Measurements from ENCODE around the gene EWSR1.

The EWSR1 gene

DNA sequence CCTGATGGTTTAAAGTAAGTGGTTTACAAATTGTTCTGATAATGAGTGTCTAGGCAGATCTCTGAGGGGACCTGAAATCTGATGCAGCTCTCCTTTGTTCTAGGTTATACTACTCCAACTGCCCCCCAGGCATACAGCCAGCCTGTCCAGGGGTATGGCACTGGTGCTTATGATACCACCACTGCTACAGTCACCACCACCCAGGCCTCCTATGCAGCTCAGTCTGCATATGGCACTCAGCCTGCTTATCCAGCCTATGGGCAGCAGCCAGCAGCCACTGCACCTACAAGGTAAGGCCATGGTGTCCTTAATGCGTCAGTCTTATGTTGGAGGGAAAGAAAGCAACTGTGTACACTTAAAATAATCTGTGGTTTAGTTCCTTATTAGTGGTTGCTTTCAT is 9.9 kb downstream of the EWSR1 start:
- Histone ChIP-seq H3K36me3 (ENCODE audit: insufficient read depth, low read depth, low read length) (peaks cover 97% of the 10 kb centered on the region), H3K27ac (ENCODE audit: low read length) (no peak overlapping the region), H3K4me1 (ENCODE audit: insufficient read depth, low read length) (no peaks in the 10 kb centered on the region; the same call in 1 of the 2 replicates), H3K9ac (ENCODE audit: low read depth, low read length) (no peak overlapping the region), H3K4me3 (ENCODE audit: low read length) (no peak overlapping the region), H3K9me3 (ENCODE audit: insufficient read depth, low read depth, low read length) (no peaks in the 10 kb centered on the region), H3K27me3 (ENCODE audit: insufficient read depth, low read length) (no peaks in the 10 kb centered on the region)

DNA sequence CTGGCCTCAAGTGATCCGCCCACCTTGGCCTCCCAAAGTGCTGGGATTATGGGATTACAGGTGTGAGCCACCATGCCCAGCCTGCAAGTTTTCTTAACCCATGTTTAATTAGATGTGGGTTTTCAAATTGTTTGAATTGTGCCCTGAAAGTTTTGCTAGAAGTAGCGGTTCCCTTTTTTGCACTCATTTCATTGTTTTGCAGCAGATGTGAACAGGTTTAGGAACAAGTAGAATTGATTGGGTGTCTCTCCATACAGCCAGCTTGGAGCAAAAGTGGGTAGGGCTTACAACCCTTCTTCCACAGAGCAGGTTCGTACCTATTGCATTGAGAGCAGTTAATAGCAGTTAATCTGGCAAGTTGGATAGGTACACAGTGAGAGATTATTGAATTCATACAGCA is 16.1 kb downstream of the EWSR1 start:
- no peak overlapping the region for H3K4me3 ChIP-seq (ENCODE audit: low read length)
- no peak overlapping the region for H3K9ac ChIP-seq (ENCODE audit: low read depth, low read length)
- H3K36me3 ChIP-seq (ENCODE audit: insufficient read depth, low read depth, low read length): peaks cover 97% of the 10 kb centered on the region
- no peak overlapping the region for H3K27ac ChIP-seq (ENCODE audit: low read length)
- no peaks in the 10 kb centered on the region for H3K4me1 ChIP-seq (ENCODE audit: insufficient read depth, low read length)
- H3K9me3 ChIP-seq (ENCODE audit: insufficient read depth, low read depth, low read length): no peaks in the 10 kb centered on the region
- no peaks in the 10 kb centered on the region for H3K27me3 ChIP-seq (ENCODE audit: insufficient read depth, low read length)

DNA sequence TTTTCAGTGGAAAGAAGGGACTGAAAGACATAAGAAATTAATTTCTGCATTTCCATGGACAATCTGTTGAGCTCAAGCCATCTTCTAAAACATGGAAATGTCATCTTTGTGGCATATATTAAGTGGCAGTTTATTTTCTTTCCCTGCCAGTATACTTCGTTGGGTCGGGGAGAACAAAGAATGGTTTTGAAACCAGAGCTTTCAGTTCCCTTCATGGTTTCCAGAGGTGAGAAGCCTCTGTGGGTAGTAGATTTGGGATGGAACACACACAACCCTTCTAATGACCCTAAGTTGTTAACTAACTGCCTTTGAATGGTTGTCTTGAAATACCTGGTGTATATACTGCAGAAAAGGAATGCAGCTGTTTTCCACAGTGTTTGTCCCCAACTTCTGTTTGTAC is 20.8 kb downstream of the EWSR1 start:
- Histone ChIP-seq H3K9ac (ENCODE audit: low read depth, low read length) (no peak overlapping the region), H3K4me3 (ENCODE audit: low read length) (no peak overlapping the region)

DNA sequence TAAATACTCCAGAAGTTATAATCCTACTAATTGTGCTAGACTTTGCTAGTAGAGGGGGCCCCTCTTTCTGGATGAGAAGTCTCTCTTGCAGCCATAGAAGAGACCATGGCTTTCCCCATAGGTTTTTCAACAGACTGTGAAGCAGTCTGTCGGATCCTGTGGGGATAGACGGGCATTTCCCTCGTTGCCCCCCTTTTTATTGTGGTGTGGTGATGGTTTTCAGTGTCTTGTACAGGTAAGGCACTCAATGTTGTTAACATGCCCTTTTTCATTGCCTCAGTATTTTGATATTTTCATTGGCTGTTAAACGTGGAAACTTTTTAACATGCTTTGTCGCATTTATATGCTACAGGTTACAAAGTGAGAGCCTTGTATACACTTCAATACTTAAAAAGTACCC is 22.0 kb downstream of the EWSR1 start:
- H3K4me1 ChIP-seq (ENCODE audit: insufficient read depth, low read length): no peaks in the 10 kb centered on the region
- H3K9ac ChIP-seq (ENCODE audit: low read depth, low read length): no peak overlapping the region
- no peaks in the 10 kb centered on the region for H3K27me3 ChIP-seq (ENCODE audit: insufficient read depth, low read length)
- no peaks in the 10 kb centered on the region for H3K9me3 ChIP-seq (ENCODE audit: insufficient read depth, low read depth, low read length)
- H3K4me3 ChIP-seq (ENCODE audit: low read length): no peak overlapping the region
- no peak overlapping the region for H3K27ac ChIP-seq (ENCODE audit: low read length)
- peaks cover 100% of the 10 kb centered on the region for H3K36me3 ChIP-seq (ENCODE audit: insufficient read depth, low read depth, low read length)

More for the DNA sequence above, 20.8 kb downstream of the EWSR1 start:
- Histone ChIP-seq H3K27ac (ENCODE audit: low read length) (no peak overlapping the region), H3K27me3 (ENCODE audit: insufficient read depth, low read length) (no peaks in the 10 kb centered on the region), H3K36me3 (ENCODE audit: insufficient read depth, low read depth, low read length) (peaks cover 100% of the 10 kb centered on the region), H3K4me1 (ENCODE audit: insufficient read depth, low read length) (no peaks in the 10 kb centered on the region), H3K9me3 (ENCODE audit: insufficient read depth, low read depth, low read length) (no peaks in the 10 kb centered on the region)

DNA sequence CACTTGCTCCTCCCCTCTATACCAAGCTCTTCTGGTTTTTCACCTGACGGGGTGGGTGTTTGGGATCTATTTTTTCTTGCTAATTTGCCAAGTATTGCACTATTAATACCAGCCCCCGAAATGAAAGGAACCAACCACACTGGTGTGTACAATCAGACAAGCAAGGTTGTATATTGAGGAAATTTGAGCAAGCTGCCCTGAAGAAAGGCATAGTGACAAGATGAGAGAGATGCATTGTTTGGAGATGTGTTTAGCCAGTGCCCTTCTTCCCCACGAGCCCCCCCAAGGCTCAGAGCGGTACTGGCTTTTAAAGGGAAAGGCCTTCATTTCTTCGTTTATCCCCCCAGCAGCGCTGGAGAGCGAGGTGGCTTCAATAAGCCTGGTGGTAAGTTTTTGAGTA is 23.1 kb downstream of the EWSR1 start:
- Histone ChIP-seq H3K4me1 (ENCODE audit: insufficient read depth, low read length) (no peaks in the 10 kb centered on the region), H3K9me3 (ENCODE audit: insufficient read depth, low read depth, low read length) (no peaks in the 10 kb centered on the region), H3K36me3 (ENCODE audit: insufficient read depth, low read depth, low read length) (peaks cover 100% of the 10 kb centered on the region), H3K4me3 (ENCODE audit: low read length) (no peak overlapping the region), H3K27ac (ENCODE audit: low read length) (no peak overlapping the region), H3K9ac (ENCODE audit: low read depth, low read length) (no peak overlapping the region), H3K27me3 (ENCODE audit: insufficient read depth, low read length) (no peaks in the 10 kb centered on the region)

DNA sequence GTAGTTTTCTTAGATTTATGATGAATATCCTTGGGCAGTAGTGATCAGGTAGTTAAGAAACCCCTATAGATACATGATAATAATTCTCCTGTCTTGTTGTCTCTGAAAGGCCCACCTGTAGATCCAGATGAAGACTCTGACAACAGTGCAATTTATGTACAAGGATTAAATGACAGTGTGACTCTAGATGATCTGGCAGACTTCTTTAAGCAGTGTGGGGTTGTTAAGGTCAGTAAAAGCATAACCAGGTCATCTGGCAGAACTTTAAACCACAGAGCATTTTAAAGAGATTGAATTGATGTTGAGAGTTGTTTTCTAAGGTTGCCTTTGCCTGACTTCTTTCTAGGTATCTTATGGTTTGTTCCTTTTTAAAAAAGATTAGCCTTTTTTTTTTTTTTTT is 24.3 kb downstream of the EWSR1 start:
- Histone ChIP-seq H3K9me3 (ENCODE audit: insufficient read depth, low read depth, low read length) (no peaks in the 10 kb centered on the region), H3K9ac (ENCODE audit: low read depth, low read length) (no peak overlapping the region), H3K27ac (ENCODE audit: low read length) (no peak overlapping the region), H3K4me1 (ENCODE audit: insufficient read depth, low read length) (no peaks in the 10 kb centered on the region), H3K4me3 (ENCODE audit: low read length) (no peak overlapping the region), H3K36me3 (ENCODE audit: insufficient read depth, low read depth, low read length) (peaks cover 100% of the 10 kb centered on the region), H3K27me3 (ENCODE audit: insufficient read depth, low read length) (no peaks in the 10 kb centered on the region)

DNA sequence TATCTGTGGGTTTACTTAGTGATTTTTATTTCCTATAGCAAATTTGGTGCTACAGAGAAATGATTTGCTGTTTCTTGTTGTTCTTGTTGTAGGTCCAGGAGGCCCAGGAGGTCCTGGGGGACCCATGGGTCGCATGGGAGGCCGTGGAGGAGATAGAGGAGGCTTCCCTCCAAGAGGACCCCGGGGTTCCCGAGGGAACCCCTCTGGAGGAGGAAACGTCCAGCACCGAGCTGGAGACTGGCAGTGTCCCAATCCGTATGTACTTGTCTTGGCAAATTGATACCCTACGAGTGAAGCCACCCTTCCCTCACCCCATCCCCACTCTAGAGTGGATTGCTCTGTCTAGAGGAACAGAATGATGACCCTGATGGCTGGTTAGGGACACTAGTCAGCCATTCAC is 30.6 kb downstream of the EWSR1 start:
- peaks cover 74% of the 10 kb centered on the region for H3K36me3 ChIP-seq (ENCODE audit: insufficient read depth, low read depth, low read length)
- no peaks in the 10 kb centered on the region for H3K4me1 ChIP-seq (ENCODE audit: insufficient read depth, low read length)
- H3K9ac ChIP-seq (ENCODE audit: low read depth, low read length): no peak overlapping the region
- no peaks in the 10 kb centered on the region for H3K27me3 ChIP-seq (ENCODE audit: insufficient read depth, low read length)
- no peak overlapping the region for H3K27ac ChIP-seq (ENCODE audit: low read length)
- no peaks in the 10 kb centered on the region for H3K9me3 ChIP-seq (ENCODE audit: insufficient read depth, low read depth, low read length)
- H3K4me3 ChIP-seq (ENCODE audit: low read length): no peak overlapping the region

DNA sequence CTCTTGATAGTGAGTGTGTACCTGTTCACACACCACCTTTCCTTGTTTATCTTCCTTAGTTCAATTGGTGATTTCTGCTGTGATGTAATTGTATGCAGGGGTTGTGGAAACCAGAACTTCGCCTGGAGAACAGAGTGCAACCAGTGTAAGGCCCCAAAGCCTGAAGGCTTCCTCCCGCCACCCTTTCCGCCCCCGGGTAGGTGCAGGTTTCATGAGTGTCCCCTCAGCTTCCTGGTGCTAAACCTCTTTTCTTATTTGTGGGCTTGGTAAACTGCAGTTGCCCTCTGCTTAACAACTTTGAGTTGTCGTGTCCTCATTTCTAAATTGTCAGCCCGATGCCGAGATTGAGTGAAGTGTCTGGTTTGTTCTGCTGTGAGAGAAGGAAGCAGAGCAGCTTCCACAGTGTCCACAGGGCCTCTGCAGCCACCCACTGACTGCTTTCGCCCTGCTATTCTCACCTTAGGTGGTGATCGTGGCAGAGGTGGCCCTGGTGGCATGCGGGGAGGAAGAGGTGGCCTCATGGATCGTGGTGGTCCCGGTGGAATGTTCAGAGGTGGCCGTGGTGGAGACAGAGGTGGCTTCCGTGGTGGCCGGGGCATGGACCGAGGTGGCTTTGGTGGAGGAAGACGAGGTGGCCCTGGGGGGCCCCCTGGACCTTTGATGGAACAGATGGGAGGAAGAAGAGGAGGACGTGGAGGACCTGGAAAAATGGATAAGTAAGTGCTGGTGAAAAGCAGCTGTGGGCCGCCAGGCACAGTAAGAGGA is 31.2 kb downstream of the EWSR1 start:
- Histone ChIP-seq H3K27ac (ENCODE audit: low read length) (no peak overlapping the region), H3K4me1 (ENCODE audit: insufficient read depth, low read length) (no peaks in the 10 kb centered on the region), H3K27me3 (ENCODE audit: insufficient read depth, low read length) (no peaks in the 10 kb centered on the region), H3K9me3 (ENCODE audit: insufficient read depth, low read depth, low read length) (no peaks in the 10 kb centered on the region), H3K36me3 (ENCODE audit: insufficient read depth, low read depth, low read length) (peaks cover 67% of the 10 kb centered on the region), H3K9ac (ENCODE audit: low read depth, low read length) (no peak overlapping the region), H3K4me3 (ENCODE audit: low read length) (no peak overlapping the region)

DNA sequence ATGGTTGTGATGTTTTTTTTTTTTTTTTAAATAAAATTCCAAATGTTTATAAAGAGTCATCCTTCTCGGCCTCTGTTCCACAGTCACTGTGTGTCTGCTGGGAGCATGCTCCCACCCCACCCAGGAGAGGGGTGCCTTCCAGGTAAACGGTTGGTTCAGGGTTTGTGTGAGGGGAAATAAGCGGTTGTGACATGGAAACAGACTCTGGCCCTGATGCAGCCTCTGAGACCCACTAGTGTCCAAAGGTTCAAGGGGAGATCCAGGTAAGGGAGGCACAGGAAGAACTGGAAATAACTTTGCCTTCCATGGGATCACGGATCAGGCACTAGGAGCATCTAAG is 32.4 kb downstream of the EWSR1 start:
- Histone ChIP-seq H3K9me3 (ENCODE audit: insufficient read depth, low read depth, low read length) (no peaks in the 10 kb centered on the region), H3K27me3 (ENCODE audit: insufficient read depth, low read length) (no peaks in the 10 kb centered on the region), H3K9ac (ENCODE audit: low read depth, low read length) (no peak overlapping the region), H3K4me1 (ENCODE audit: insufficient read depth, low read length) (no peaks in the 10 kb centered on the region), H3K36me3 (ENCODE audit: insufficient read depth, low read depth, low read length) (peaks cover 56% of the 10 kb centered on the region), H3K4me3 (ENCODE audit: low read length) (no peak overlapping the region), H3K27ac (ENCODE audit: low read length) (no peak overlapping the region)

DNA sequence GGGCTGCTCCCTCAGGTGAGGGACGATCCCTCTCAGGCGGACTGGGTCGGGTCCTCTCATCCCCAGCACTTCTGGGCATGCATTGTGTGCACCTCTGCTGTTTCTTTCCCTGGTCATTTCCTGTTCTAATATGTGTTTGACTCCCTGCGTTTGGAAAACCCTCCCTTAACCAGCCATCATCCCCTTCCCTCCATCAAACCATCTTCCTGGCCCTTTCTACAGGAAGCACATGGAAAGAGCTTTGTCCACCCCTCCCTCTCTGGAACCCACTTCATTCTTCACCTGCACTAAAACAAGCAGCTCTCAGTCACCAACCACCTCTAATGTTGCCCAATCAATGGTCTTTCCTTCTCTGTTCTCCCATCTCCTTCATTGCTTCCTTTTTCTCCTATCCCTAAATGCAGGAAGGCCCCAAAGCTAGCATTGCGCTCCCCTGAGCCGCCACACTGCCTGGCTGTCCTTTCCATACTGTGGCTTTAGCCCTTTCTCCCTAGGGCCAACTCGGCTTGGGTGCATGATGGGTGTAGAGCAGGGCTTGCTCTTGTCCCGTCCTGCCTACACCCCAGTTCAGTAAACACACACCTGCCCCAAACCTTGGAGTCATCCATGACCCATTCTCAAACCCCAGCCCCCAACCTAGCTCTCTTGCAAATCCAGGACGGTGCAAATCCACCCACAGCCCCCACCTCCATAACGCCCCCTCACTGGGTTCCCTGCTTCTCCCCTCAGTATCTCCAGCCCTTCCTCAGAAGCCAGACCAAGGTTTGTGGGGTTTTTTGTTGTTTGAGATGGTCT is 32.9 kb downstream of the EWSR1 start:
- H3K36me3 ChIP-seq (ENCODE audit: insufficient read depth, low read depth, low read length): peaks cover 50% of the 10 kb centered on the region

DNA sequence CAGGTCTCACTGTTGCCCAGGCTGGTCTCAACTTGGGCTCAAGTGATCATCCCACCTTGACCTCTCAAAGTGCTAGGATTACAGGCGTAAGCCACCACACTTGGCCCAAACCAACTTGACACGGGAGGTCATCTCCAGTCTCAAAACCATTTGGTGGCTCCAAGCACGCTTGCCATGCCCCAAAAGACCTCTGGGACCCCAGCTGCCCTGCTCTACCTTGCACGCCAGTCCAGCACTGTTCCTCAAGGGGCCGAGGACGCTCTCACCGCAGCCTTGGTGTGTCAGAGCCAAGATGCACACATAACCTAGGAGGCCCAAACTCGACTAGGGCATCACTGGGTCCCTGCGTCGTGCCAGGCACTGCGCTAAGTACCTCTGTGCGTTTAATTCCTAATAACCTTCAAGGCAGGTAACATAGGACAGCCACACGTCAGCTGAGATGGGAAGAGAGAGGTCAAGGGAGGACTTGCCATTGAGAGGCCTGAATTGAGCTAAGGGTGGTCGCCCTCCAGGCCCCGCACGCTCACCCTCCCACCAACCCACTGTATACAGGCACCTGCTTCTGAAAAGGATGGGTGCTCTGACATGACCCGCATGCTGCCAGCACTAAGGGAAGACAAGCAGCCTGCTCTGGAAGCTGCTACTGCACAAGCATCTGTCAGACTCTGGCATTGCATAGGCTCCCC is 33.8 kb downstream of the EWSR1 start:
- Histone ChIP-seq H3K4me1 (ENCODE audit: insufficient read depth, low read length) (no peaks in the 10 kb centered on the region), H3K9ac (ENCODE audit: low read depth, low read length) (no peak overlapping the region), H3K9me3 (ENCODE audit: insufficient read depth, low read depth, low read length) (no peaks in the 10 kb centered on the region), H3K36me3 (ENCODE audit: insufficient read depth, low read depth, low read length) (peaks cover 42% of the 10 kb centered on the region), H3K27ac (ENCODE audit: low read length) (no peak overlapping the region), H3K4me3 (ENCODE audit: low read length) (no peak overlapping the region), H3K27me3 (ENCODE audit: insufficient read depth, low read length) (no peaks in the 10 kb centered on the region)

More for the DNA sequence above, 32.9 kb downstream of the EWSR1 start:
- H3K4me1 ChIP-seq (ENCODE audit: insufficient read depth, low read length): no peaks in the 10 kb centered on the region
- H3K27ac ChIP-seq (ENCODE audit: low read length): no peak overlapping the region
- H3K9ac ChIP-seq (ENCODE audit: low read depth, low read length): no peak overlapping the region
- no peak overlapping the region for H3K4me3 ChIP-seq (ENCODE audit: low read length)
- H3K27me3 ChIP-seq (ENCODE audit: insufficient read depth, low read length): no peaks in the 10 kb centered on the region
- no peaks in the 10 kb centered on the region for H3K9me3 ChIP-seq (ENCODE audit: insufficient read depth, low read depth, low read length)

DNA sequence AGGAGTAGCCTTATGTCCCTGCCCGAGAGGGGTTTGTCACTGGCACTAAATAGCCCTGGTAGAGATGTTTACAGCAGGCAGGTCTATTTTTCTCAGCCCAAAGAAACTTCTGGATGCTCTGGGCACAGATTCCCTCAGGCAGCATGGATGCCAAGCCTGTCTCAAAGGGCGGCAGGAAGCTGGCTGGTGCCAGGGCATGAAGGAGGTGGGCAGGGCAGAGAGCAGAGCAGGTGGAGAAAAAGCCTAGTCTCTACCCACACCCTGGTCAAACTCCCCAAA is 34.3 kb downstream of the EWSR1 start:
- H3K27me3 ChIP-seq (ENCODE audit: insufficient read depth, low read length): peaks cover 2% of the 10 kb centered on the region; the same call in 1 of the 2 replicates
- peaks cover 37% of the 10 kb centered on the region for H3K36me3 ChIP-seq (ENCODE audit: insufficient read depth, low read depth, low read length)
- H3K4me1 ChIP-seq (ENCODE audit: insufficient read depth, low read length): no peaks in the 10 kb centered on the region; the same call in 1 of the 2 replicates
- no peak overlapping the region for H3K4me3 ChIP-seq (ENCODE audit: low read length)
- no peak overlapping the region for H3K9ac ChIP-seq (ENCODE audit: low read depth, low read length)
- no peak overlapping the region for H3K27ac ChIP-seq (ENCODE audit: low read length)
- no peaks in the 10 kb centered on the region for H3K9me3 ChIP-seq (ENCODE audit: insufficient read depth, low read depth, low read length)

All from iPS-20b (cell line).